Mesangial cell (primary cell): ENCODE measurements around the gene EAPP. TPM values are rescaled to one million over a fixed set of nuclear protein-coding genes. Genes with fewer than 3 reads are reported as not detected.

Source experiments
- total RNA-seq: library from RNA; depleted of rRNA; stranded (reverse); fragments of >200 nt; gene quantifications from 2 replicates; pipeline ENCODE4 v1.2.3, GENCODE V29; 2015

The EAPP gene, protein sequence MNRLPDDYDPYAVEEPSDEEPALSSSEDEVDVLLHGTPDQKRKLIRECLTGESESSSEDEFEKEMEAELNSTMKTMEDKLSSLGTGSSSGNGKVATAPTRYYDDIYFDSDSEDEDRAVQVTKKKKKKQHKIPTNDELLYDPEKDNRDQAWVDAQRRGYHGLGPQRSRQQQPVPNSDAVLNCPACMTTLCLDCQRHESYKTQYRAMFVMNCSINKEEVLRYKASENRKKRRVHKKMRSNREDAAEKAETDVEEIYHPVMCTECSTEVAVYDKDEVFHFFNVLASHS
- total RNA-seq = 17.6 and 29.8 TPM in 2 replicates

DNA sequence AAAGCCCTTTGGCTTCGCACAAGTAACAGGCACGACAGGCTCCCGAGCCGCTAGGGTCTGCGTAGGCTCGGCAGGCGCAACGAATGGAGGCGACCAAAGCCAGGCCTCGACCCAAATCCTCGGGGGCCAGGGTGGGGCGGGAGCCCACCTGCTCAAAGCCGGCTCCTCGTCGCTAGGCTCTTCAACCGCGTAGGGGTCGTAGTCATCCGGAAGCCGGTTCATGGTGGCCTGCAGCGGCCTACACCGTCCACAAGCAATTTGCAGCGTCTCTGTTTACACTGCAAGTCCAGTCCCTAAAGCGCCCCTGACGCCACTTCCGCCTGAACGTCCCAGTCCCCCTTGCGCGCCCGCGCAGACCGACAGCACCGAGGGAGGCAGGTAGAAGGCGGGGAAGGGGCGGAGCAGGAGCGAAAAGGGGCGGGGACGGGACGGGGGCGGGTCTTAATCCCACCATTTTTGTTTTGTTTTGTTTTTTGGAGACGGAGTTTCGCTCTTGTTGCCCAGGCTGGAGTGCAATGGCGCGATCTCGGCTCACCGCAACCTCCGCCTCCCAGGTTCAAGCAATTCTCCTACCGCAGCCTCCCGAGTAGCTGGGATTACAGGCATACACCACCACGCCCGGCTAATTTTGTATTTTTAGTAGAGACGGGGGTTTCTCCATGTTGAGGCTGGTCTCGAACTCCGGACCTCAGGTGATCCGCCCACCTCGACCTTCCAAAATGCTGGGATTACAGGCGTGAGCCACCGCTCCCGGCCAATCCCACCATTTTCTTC is at the start of gene EAPP:
Gene EAPP (minus strand): TSS at position 295 of the 774 bp plus-strand sequence. CDS start 73 bp downstream, at position 222.

Other genes with a start within 250 kb of the EAPP start
- 7.0 and 9.9 TPM in 2 replicates for gene SPTSSA, start 77.5 kb downstream of the EAPP start, total RNA-seq
- 106 and 129 TPM in 2 replicates for gene SNX6, start 90.4 kb upstream of the EAPP start, total RNA-seq
- 25.9 and 52.5 TPM in 2 replicates for gene CFL2, start 174.9 kb upstream of the EAPP start, total RNA-seq